HK-2 (cell line): Measurements from ENCODE around the gene PPCDC.

ENCODE experiments used
- DNase-seq: peaks from one replicate; pipeline ENCODE4 v3.0.0-alpha.2; 2018; ENCODE audit not compliant: unreplicated experiment

Gene PPCDC

GRCh38 chr15:75043509-75044257 lies 20.3 kb downstream of the PPCDC start:
- DNase-seq = peak; percentile 93

DNA sequence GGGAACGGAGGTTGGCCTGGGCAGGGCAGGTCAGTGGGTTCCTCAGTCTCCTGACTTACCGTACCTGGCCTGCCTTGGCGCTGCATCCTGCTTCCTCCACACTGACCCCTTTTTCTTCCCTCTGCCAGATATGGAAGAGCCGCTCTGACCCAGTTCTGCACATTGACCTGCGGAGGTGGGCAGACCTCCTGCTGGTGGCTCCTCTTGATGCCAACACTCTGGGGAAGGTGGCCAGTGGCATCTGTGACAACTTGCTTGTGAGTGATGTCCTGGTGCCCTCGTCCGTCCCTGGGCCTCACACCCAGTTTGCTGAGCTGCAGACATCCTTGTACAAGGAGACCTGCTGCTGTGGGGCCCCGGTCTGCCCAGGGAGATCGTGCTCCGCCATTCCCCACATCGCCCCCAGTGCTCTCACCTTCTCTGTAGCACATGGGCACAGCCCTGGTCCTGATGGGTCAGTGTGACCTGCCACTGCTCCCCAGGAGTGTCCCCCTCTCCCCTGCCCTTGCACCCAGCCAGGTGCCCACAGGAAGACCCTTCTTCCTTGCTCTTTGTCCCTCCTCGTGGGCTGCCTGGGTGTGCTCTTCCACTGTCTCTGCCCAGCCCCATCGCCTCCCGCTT lies 21.0 kb downstream of the PPCDC start:
- DNase-seq = no peak

DNA sequence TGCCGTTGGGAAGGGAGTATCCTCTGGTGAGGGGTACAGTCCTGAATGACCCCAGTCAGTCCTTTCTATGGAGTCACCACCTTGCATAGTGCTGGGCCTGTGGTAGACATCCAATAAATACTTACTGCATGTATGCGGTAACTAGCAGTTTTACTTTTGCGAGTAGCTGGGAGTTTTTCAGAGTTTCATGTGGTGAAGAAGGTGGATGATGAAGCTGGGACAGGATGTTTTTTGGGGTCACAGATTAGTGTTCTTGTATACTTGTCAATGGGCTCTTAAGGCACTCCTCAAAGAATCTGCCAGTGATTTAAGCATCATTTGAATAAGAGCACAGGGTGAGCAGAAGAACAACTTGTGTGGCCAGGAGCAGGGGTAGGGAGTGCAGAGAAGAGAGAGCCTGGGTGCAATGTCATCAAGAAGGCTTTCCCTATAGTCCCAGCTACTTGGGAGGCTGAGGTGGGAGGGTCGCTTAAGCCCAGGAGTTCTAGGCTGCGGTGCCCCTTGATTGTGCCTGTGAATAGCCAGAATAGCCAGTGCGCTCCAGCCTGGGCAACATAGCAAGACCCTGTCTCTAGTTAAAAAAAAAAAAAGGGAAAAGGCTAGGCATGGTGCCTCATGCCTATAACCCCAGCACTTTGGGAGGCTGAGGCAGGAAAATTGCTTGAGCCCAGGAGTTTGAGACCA lies 22.1 kb downstream of the PPCDC start:
- no peak for DNase-seq

DNA sequence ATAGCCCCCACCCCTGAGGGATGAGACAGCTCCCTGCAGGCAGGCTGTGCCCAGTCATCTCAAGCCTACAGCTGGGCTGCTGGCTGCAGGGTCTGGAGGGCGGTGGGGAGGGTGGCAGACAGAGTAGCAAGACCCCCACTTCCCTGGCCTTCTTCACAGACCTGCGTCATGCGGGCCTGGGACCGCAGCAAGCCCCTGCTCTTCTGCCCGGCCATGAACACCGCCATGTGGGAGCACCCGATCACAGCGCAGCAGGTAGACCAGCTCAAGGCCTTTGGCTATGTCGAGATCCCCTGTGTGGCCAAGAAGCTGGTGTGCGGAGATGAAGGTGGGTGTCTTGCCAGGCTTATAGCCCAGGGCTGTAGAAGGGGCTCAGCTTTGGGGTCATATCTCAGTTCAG lies 25.0 kb downstream of the PPCDC start:
- no peak for DNase-seq

- DNase-seq = no peak
These were observed 26.0 kb downstream of the PPCDC start for GRCh38 chr15:75049392-75049791.

DNA sequence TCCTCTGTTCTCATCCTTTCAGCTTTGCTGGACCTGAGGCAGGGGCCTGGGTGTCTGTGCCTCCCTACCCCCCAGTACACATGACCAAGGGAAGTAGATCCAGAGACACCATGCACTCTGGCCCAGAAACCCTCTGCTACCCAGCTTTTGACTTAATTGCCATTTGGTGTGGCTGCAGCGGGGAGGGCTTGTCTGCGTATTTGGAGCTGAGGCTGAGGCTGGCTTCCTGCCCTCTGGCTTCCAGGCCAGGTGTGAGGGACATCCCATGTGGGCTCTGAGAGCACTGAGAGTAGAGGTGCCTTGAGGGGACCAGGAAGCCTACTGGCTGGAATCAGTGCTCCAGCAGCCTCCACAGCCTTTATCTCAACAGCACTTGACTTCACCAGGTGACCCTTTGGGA lies 26.9 kb downstream of the PPCDC start:
- no peak for DNase-seq

DNA sequence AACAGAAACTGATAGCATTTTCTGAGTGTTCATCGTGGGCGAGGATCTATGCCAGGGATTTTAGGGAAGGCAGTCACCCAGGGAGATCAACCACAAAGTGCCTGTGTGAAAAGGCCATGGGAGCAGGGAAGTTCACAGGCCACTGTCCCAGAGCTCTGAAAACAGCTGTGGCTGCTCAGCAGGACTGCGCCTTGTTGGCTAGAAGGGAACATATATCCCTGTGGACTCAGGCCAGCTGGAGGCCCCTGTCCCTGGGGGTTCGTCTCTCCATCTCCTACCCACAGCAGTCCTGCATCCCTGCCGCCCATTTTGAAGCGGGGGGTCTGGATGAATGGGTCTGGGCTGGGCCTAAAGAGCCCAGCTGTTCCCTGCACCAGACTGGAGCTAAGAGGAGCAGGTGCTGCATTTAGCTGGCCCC lies 27.8 kb downstream of the PPCDC start:
- no peak for DNase-seq

DNA sequence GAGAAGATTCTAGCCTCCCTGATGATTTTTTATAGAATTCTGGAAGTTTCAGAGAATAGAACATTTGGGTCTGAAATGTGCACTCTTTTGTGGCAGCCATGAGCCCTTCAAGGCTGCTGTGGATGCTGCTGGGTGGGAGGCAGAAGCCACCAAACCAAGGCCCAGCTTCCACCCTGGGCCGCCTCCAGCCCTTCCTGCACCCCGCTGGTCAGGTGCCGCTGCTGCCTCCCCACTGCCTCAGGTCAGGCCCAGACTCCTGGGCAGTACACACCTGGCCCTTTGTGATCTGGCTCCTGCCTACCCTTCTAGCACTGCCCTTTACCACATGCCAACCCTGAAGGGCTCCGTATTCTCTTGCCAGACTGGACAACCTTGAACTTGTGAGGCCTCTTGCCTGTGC lies 28.3 kb downstream of the PPCDC start:
- DNase-seq = no peak

DNA sequence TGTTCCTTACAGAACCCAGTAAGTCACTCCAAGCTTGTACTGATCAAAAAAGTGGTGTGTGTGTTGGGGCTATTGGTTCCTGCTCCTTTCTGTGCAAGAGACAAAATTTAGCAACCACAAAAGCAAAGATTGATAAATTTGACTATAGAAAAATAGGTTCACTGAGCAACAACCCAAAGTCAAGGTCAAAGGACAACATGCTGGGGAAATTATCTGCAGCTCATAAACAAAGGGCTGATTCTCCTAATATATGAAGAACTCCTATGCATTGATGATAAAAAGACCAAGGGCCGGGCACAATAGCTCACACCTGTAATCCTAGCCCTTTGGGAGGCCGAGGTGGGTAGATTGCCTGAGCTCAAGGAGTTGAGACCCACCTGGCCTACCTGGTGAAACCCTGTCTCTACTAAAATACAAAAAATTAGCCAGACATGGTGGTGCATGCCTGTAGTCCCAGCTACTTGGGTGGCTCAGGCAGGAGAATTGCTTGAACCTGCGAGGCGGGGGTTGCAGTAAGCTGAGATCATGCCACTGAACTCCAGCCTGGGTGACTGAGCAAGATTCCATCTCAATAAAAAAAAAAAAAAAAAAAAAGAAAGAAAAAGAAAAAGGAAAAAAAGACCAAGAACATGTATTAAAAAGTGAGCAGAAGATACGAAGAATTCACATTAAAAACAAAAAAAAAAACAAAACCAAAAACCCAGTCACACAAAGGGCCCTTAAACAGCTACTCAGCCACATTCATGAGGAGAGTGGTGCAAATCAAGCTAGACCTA lies 29.8 kb downstream of the PPCDC start:
- no peak for DNase-seq

DNA sequence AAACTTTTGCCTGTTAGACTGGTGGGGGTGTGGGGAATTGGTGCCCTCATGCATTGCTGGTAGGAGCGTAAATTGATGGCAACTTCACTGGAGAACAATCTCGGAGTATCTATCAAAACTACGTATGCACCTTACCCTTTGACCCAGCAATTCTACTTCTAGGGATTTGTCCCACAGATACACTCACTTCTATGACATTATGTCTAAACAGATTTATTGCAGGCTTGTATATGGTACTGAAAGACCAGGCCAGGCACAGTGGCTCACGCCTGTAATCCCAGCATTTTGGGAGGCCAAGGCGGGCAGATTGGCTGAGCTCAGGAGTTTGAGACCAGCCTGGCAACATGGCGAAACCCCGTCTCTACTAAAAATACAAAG lies 30.3 kb downstream of the PPCDC start:
- DNase-seq = no peak

- no peak for DNase-seq
These were observed 30.9 kb downstream of the PPCDC start for GRCh38 chr15:75054172-75054897.

DNA sequence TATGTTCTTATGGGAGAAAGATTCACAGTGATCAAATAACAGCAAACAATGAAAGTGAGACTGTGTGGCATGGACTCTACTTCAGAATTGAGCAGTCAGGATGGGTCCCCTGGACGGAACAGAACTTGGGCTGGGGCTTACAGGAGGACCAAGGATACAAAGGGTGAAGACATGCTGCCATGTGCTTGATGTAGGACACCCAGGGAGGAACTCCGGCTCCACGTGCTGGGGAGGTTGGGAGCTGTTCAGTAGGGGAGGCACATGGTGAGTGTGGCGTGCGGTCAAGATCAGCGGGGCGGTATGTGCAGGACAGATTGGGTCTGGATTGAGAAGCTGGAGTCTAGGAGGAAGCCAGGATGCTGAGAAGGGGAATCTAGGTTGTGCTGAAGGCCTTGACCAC lies 32.6 kb downstream of the PPCDC start:
- no peak for DNase-seq

- DNase-seq = no peak
These were observed 34.9 kb downstream of the PPCDC start for GRCh38 chr15:75058127-75058905.

DNA sequence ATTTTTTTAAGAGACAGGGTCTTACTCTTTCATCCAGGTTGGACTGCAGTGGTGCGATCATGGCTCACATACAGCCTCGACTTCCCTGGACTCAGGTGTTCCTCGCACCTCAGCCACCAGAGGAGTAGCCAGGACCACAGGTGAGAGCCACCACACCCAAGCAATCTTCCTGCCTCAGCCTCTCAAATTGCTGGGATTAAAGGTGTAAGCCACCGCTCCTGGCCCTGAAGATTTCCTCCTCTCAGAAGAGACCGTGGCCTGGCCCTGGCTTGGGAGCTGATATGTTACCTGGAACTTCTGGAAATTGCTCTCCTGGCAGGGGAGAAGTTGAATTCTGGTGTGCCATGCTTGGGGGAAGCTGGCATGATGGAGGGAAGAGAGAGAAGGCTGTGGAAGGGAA lies 36.2 kb downstream of the PPCDC start:
- no peak for DNase-seq

DNA sequence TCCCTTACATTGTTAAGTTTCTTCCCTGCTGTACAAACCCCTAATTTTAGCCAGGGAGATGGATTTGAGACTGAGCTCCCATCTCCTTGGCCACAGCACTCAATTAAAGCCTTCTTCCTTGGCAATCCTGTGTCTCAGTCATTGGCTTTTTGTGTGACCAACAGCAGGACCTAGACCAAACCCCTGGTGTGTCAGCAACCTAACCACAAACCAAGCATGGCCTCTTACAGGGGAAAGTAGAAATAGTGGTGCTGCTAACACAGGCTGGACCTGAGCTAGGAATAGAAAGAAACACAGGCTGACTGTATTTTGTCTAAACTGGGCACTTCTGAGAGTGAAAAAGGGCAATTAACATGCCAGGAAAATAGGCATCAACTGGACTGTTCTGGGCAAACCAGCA lies 37.9 kb downstream of the PPCDC start:
- no peak for DNase-seq

DNA sequence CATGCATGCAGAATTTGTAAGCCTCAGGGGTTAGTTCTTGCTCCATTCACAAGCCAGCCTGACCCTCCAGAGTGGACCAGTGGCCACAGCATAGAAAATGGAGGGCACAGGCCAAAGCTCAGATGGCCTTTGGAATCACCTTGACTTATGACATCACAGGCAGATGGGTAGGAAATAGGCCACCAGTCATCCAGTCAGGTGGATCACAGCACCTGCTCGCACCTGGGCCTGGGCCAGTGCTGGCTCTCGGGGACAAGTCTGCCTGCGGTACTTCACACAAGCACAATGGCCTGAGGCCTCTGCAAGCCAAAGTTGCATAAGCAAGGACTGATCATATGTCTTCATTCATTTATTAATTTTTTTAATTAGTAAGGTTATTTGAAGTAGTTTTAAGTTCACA lies 39.3 kb downstream of the PPCDC start:
- DNase-seq = no peak

GRCh38 chr15:75063338-75063737 lies 39.9 kb downstream of the PPCDC start:
- DNase-seq = no peak

GRCh38 chr15:75063889-75064288 lies 40.5 kb downstream of the PPCDC start:
- DNase-seq = no peak

DNA sequence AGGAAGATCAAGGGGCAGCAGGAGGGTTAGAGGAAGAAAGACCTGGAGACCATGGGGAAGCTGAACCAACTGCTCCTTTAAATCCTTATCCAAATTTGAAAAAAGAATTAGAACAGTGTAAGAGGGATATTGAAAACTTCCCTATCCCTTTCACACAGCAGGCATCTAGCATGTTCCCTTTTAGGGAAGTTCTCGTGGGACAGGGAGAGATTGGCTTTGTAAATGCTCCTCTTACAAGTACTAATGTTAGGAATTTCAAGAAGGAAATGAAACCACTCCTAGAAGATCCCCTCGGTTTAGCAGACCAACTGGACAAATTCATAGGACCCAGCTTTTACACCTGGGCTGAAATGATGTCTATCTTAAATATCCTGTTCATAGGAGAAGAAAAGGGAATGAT lies 41.5 kb downstream of the PPCDC start:
- no peak for DNase-seq

GRCh38 chr15:75065467-75065850 lies 42.1 kb downstream of the PPCDC start:
- DNase-seq = no peak
